Measurements from ENCODE around the gene RNASE1. TPM values are rescaled to one million over a fixed set of nuclear protein-coding genes. Genes with fewer than 3 reads are reported as not detected.
A peak's percentile ranks its signal among the peaks of the same experiment; 100 is the strongest.

Gene RNASE1
- total and polyA plus RNA-seq, 8 donors: 51.6 to 604 (median 237) TPM

- Histone ChIP-seq H3K4me1 (peaks cover 0 to 19% (median 3%) of the 10 kb centered on the region in 4 donors), H3K27me3 (no peaks in the 10 kb centered on the region), H3K9me3 (no peaks in the 10 kb centered on the region), H3K4me3 (no peak overlapping the region), H3K36me3 (no peaks in the 10 kb centered on the region), H3K27ac (peak overlapping the region in 3 of 5 donors; percentile 18 to 58 (median 54))
- WGBS, 5 donors: 21 to 45% (median 31%) methylated on average over 3 of the region's 3 CpGs
- DNase-seq: no peak
- TF ChIP-seq POLR2AphosphoS5 (IDR thresholded peaks at IDR 0.05) (no peak), POLR2A (IDR thresholded peaks at IDR 0.05) (no peak)
- intact Hi-C loops (cut with DNase I; ENCODE audit: low total_unique reads): no loop called here
Measured at GRCh38 chr14:20789230-20789813, 13.3 kb downstream of the RNASE1 start.

- Histone ChIP-seq H3K36me3 (no peaks in the 10 kb centered on the region), H3K4me1 (peaks cover 0 to 28% (median 3%) of the 10 kb centered on the region in 4 donors), H3K4me3 (no peak overlapping the region), H3K9me3 (no peaks in the 10 kb centered on the region), H3K27ac (no peak overlapping the region), H3K27me3 (no peaks in the 10 kb centered on the region)
- WGBS, 5 donors: 79 to 84% (median 80%) methylated on average over 4 of the region's 4 CpGs
- TF ChIP-seq POLR2AphosphoS5 (IDR thresholded peaks at IDR 0.05) (no peak), CTCF (IDR thresholded peaks at IDR 0.05) (no peak), EP300 (IDR thresholded peaks at IDR 0.05) (no peak), POLR2A (IDR thresholded peaks at IDR 0.05) (no peak)
- intact Hi-C loops (cut with DNase I; ENCODE audit: low total_unique reads): no loop called here
- no peak for DNase-seq
Measured at GRCh38 chr14:20787025-20787424, 15.6 kb downstream of the RNASE1 start.

- no peaks in the 10 kb centered on the region for H3K36me3 ChIP-seq
- 12 to 25% (median 14%) methylated on average over 5 of the region's 5 CpGs for WGBS, 5 donors
- TF ChIP-seq POLR2AphosphoS5 (IDR thresholded peaks at IDR 0.05): no peak
- TF ChIP-seq POLR2A (IDR thresholded peaks at IDR 0.05): no peak
- TF ChIP-seq CTCF (IDR thresholded peaks at IDR 0.05): no peak
- no peak for TF ChIP-seq EP300 (IDR thresholded peaks at IDR 0.05)
- no peaks in the 10 kb centered on the region for H3K9me3 ChIP-seq
- DNase-seq: peak in 1 of 2 donors; percentile 52
- no peaks in the 10 kb centered on the region for H3K27me3 ChIP-seq
- peak overlapping the region in 1 of 4 donors; percentile 29 for H3K4me3 ChIP-seq
- H3K4me1 ChIP-seq: peaks cover 0 to 14% (median 6%) of the 10 kb centered on the region in 4 donors
- intact Hi-C loops (cut with DNase I; ENCODE audit: low total_unique reads): no loop called here
- peak overlapping the region in 4 of 5 donors; percentile 0 to 75 (median 57) for H3K27ac ChIP-seq
Measured at GRCh38 chr14:20782280-20782890, 20.3 kb downstream of the RNASE1 start.

- Histone ChIP-seq H3K27me3 (no peaks in the 10 kb centered on the region), H3K9me3 (no peaks in the 10 kb centered on the region), H3K4me3 (peak overlapping the region in 2 of 4 donors; percentile 15 to 29), H3K36me3 (no peaks in the 10 kb centered on the region), H3K27ac (peak overlapping the region in 4 of 5 donors; percentile 0 to 75 (median 57)), H3K4me1 (peaks cover 0 to 14% (median 6%) of the 10 kb centered on the region in 4 donors)
- TF ChIP-seq CTCF (IDR thresholded peaks at IDR 0.05): no peak
- no peak for TF ChIP-seq POLR2AphosphoS5 (IDR thresholded peaks at IDR 0.05)
- no peak for TF ChIP-seq POLR2A (IDR thresholded peaks at IDR 0.05)
- TF ChIP-seq EP300 (IDR thresholded peaks at IDR 0.05): no peak
- intact Hi-C loops (cut with DNase I; ENCODE audit: low total_unique reads): no loop called here
- 36 to 49% (median 39%) methylated on average over 4 of the region's 4 CpGs for WGBS, 5 donors
- no peak for DNase-seq
Measured at GRCh38 chr14:20781803-20782202, 20.8 kb downstream of the RNASE1 start.

- no peak overlapping the region for H3K27ac ChIP-seq
- no peaks in the 10 kb centered on the region for H3K27me3 ChIP-seq
- H3K9me3 ChIP-seq: no peaks in the 10 kb centered on the region
- 86 to 100% (median 93%) methylated on average over 1 of the region's 1 CpG for WGBS, 5 donors
- no peak for DNase-seq
- peaks cover 0 to 1% (median 0%) of the 10 kb centered on the region in 4 donors for H3K4me1 ChIP-seq
- intact Hi-C loops (cut with DNase I; ENCODE audit: low total_unique reads): no loop called here
- TF ChIP-seq CTCF (IDR thresholded peaks at IDR 0.05) (no peak), POLR2A (IDR thresholded peaks at IDR 0.05) (no peak), POLR2AphosphoS5 (IDR thresholded peaks at IDR 0.05) (no peak), EP300 (IDR thresholded peaks at IDR 0.05) (no peak)
- H3K4me3 ChIP-seq: no peak overlapping the region
- H3K36me3 ChIP-seq: no peaks in the 10 kb centered on the region
Measured at GRCh38 chr14:20775901-20776300, 26.7 kb downstream of the RNASE1 start.
